Iris pigment epithelial cell (primary cell): ENCODE data around the gene SLC6A18.

Source experiments
- DNase-seq: peaks from one replicate; pipeline ENCODE4 v3.0.0-alpha.2; 2011; ENCODE audit warnings: low read depth

SLC6A18 gene

GRCh38 chr5:1231354-1231905 is 6.2 kb downstream of the SLC6A18 start:
- no peak for DNase-seq

- no peak for DNase-seq
These were observed 7.6 kb downstream of the SLC6A18 start for GRCh38 chr5:1232780-1233179.

- no peak for DNase-seq
These were observed 10.2 kb downstream of the SLC6A18 start for GRCh38 chr5:1235379-1235778.

GRCh38 chr5:1235838-1236237 is 10.7 kb downstream of the SLC6A18 start:
- DNase-seq = no peak

- no peak for DNase-seq
These were observed 14.5 kb downstream of the SLC6A18 start for GRCh38 chr5:1239505-1240251.

- no peak for DNase-seq
These were observed 15.5 kb downstream of the SLC6A18 start for GRCh38 chr5:1240496-1241260.

- DNase-seq = no peak
These were observed 16.4 kb downstream of the SLC6A18 start for GRCh38 chr5:1241509-1242080.

- no peak for DNase-seq
These were observed 17.7 kb downstream of the SLC6A18 start for GRCh38 chr5:1242733-1243486.

- DNase-seq = no peak
These were observed 18.4 kb downstream of the SLC6A18 start for GRCh38 chr5:1243487-1244130.

GRCh38 chr5:1244255-1244654 is 19.1 kb downstream of the SLC6A18 start:
- no peak for DNase-seq

- DNase-seq = no peak
These were observed 19.8 kb downstream of the SLC6A18 start for GRCh38 chr5:1244976-1245375.

GRCh38 chr5:1245905-1246576 is 20.9 kb downstream of the SLC6A18 start:
- no peak for DNase-seq

GRCh38 chr5:1246711-1247431 is 21.7 kb downstream of the SLC6A18 start:
- DNase-seq = peak; percentile 16

- no peak for DNase-seq
These were observed 22.6 kb downstream of the SLC6A18 start for GRCh38 chr5:1247811-1248210.

GRCh38 chr5:1249366-1250280 is 24.4 kb downstream of the SLC6A18 start:
- no peak for DNase-seq

GRCh38 chr5:1251678-1252580 is 26.7 kb downstream of the SLC6A18 start:
- no peak for DNase-seq

GRCh38 chr5:1252681-1253080 is 27.5 kb downstream of the SLC6A18 start:
- DNase-seq = no peak

- no peak for DNase-seq
These were observed 28.4 kb downstream of the SLC6A18 start for GRCh38 chr5:1253456-1254105.
